Activated T-cell treated with anti-CD3 and anti-CD28 coated beads, Interleukin-2, amount 50 U/mL, for 1 hour (primary cell): ENCODE measurements around the gene ADAM33.

Experiments used
- DNase-seq: peaks from one replicate; pipeline ENCODE4 v3.0.0-alpha.2; 2020

ADAM33 gene

GRCh38 chr20:3686867-3687321 lies 5.1 kb upstream of the ADAM33 start:
- no peak for DNase-seq

- DNase-seq = no peak
Observed at GRCh38 chr20:3686421-3686820, 4.6 kb upstream of the ADAM33 start.

GRCh38 chr20:3685341-3685740 lies 3.5 kb upstream of the ADAM33 start:
- no peak for DNase-seq

GRCh38 chr20:3681352-3681930 lies 369 bp downstream of the ADAM33 start:
- no peak for DNase-seq

GRCh38 chr20:3680701-3681351 lies 984 bp downstream of the ADAM33 start:
- no peak for DNase-seq

GRCh38 chr20:3679749-3680700 lies 1.8 kb downstream of the ADAM33 start:
- no peak for DNase-seq

GRCh38 chr20:3678856-3679720 lies 2.7 kb downstream of the ADAM33 start:
- no peak for DNase-seq

GRCh38 chr20:3678198-3678597 lies 3.6 kb downstream of the ADAM33 start:
- no peak for DNase-seq

- DNase-seq = no peak
Observed at GRCh38 chr20:3677733-3678132, 4.1 kb downstream of the ADAM33 start.

- no peak for DNase-seq
Observed at GRCh38 chr20:3674995-3675900, 6.6 kb downstream of the ADAM33 start.

GRCh38 chr20:3674447-3674846 lies 7.4 kb downstream of the ADAM33 start:
- no peak for DNase-seq

GRCh38 chr20:3673221-3674070 lies 8.4 kb downstream of the ADAM33 start:
- DNase-seq = no peak

GRCh38 chr20:3672547-3673171 lies 9.2 kb downstream of the ADAM33 start:
- no peak for DNase-seq

- DNase-seq = no peak
Observed at GRCh38 chr20:3671986-3672546, 9.7 kb downstream of the ADAM33 start.

- DNase-seq = no peak
Observed at GRCh38 chr20:3670945-3671344, 10.9 kb downstream of the ADAM33 start.

GRCh38 chr20:3670511-3670910 lies 11.3 kb downstream of the ADAM33 start:
- no peak for DNase-seq

GRCh38 chr20:3669710-3670367 lies 12.0 kb downstream of the ADAM33 start:
- no peak for DNase-seq

- no peak for DNase-seq
Observed at GRCh38 chr20:3667434-3668037, 14.3 kb downstream of the ADAM33 start.

- no peak for DNase-seq
Observed at GRCh38 chr20:3663858-3664257, 18.0 kb downstream of the ADAM33 start.
